OCI-LY7 (cell line): Measurements from ENCODE around the gene UMAD1. TPM values are rescaled to one million over a fixed set of nuclear protein-coding genes. Genes with fewer than 3 reads are reported as not detected.

ENCODE experiments used
- BruUV-seq: library from RNA; stranded (reverse); fragments of 400-500 nt; replicated peaks from 2 replicates; lab custom pipeline; 2021; lab: Mats Ljungman, UMichigan
- CTCF ChIA-PET: fragments of 300-600 bp; sonication (Branson Sonifier 250); formaldehyde crosslinking; loops from one replicate; lab custom pipeline; 2022; ENCODE audit warnings: antibody characterized with exemption; ENCODE audit not compliant: unreplicated experiment; lab: Charles Lee
- POLR2A ChIA-PET: fragments of 300-600 bp; sonication (Branson Sonifier 250); formaldehyde crosslinking; loops from one replicate; lab custom pipeline; 2022; ENCODE audit warnings: antibody characterized with exemption; lab: Charles Lee
- DNase-seq: peaks from one replicate; pipeline ENCODE4 v3.0.0-alpha.2; 2015; ENCODE audit warnings: low spot score
- H2AFZ ChIP-seq: fragments of 200-600 bp; sonication (generic), shearing (Covaris generic); 2 replicates; pipeline ENCODE4 v1.6.1; 2014; ENCODE audit warnings: mild to moderate bottlenecking, antibody characterized with exemption, low read length, moderate library complexity
- H3K27ac ChIP-seq: fragments of 200-600 bp; sonication (generic); 2 replicates; pipeline ENCODE4 v1.5.1; 2014; ENCODE audit warnings: mixed run types, low read depth, mild to moderate bottlenecking, moderate library complexity, low read length, inconsistent platforms; ENCODE audit not compliant: poor library complexity, severe bottlenecking
- H3K36me3 ChIP-seq: fragments of 200-600 bp; sonication (generic); 2 replicates; pipeline ENCODE4 v1.6.1; 2014; ENCODE audit warnings: mild to moderate bottlenecking, antibody characterized with exemption, low read length, moderate library complexity, mixed read lengths; ENCODE audit not compliant: insufficient read depth
- H3K4me1 ChIP-seq: fragments of 200-600 bp; sonication (generic); 2 replicates; pipeline ENCODE4 v1.5.1; 2014; ENCODE audit warnings: mild to moderate bottlenecking, low read length; ENCODE audit not compliant: insufficient read depth, poor library complexity, severe bottlenecking
- H3K4me2 ChIP-seq: fragments of 200-600 bp; sonication (generic); 2 replicates; pipeline ENCODE4 v1.6.1; 2014; ENCODE audit warnings: mild to moderate bottlenecking, low read length
- H3K4me3 ChIP-seq: fragments of 200-600 bp; sonication (generic); 2 replicates; pipeline ENCODE4 v1.5.1; 2014; ENCODE audit warnings: mild to moderate bottlenecking, low read depth, low read length; ENCODE audit not compliant: poor library complexity, severe bottlenecking
- H3K79me2 ChIP-seq: fragments of 200-600 bp; sonication (generic); 2 replicates; pipeline ENCODE4 v1.6.1; 2016; ENCODE audit warnings: low read depth, mild to moderate bottlenecking, low read length, moderate library complexity, mixed read lengths; ENCODE audit not compliant: insufficient read depth
- H3K9me2 ChIP-seq: fragments of 200-600 bp; sonication (generic); 2 replicates; pipeline ENCODE4 v1.6.1; 2016; ENCODE audit warnings: mild to moderate bottlenecking, low read length, mixed read lengths; ENCODE audit not compliant: insufficient read depth
- H3K9me3 ChIP-seq: fragments of 200-600 bp; sonication (generic); 2 replicates; pipeline ENCODE4 v1.6.1; 2014; ENCODE audit warnings: mild to moderate bottlenecking, mixed run types, low read length, mixed read lengths
- H4K20me1 ChIP-seq: fragments of 200-600 bp; sonication (generic); 2 replicates; pipeline ENCODE4 v1.6.1; 2014; ENCODE audit warnings: mild to moderate bottlenecking, antibody characterized with exemption, low read length, moderate library complexity, mixed read lengths; ENCODE audit not compliant: insufficient read depth
- CTCF ChIP-seq: fragments of 200-600 bp; sonication (generic); conservative IDR thresholded peaks from 2 replicates; pipeline ENCODE4 v1.5.1; 2014; ENCODE audit warnings: mild to moderate bottlenecking, antibody characterized with exemption, low read length, moderate library complexity, mixed read lengths
- EZH2phosphoT487 ChIP-seq: fragments of 200-600 bp; sonication (generic); IDR thresholded peaks from 2 replicates; pipeline ENCODE4 v1.6.1; 2018; ENCODE audit warnings: low read depth, borderline replicate concordance, mild to moderate bottlenecking, mixed run types, antibody characterized with exemption, low read length, moderate library complexity, mixed read lengths
- intact Hi-C: fragments of 100-400 bp; cut with micrococcal nuclease; formaldehyde crosslinking; loops from one replicate; pipeline ENCODE4 v1.10.0; 2022; ENCODE audit not compliant: unreplicated experiment
- total RNA-seq, 2 experiments: library from RNA; depleted of rRNA in 1 of 2; stranded (reverse); fragments of >200 nt in 1 of 2; shearing (Covaris generic) in 1 of 2; gene quantifications; 2 replicates each; pipeline ENCODE4 v1.2.3, GENCODE V29; 2014 to 2022

Gene UMAD1
- total RNA-seq, 2 experiments from 2014 or later = 8.7 to 15.2 TPM

GRCh38 chr7:7732621-7733281, 92.2 kb downstream of the UMAD1 start:
- POLR2A ChIA-PET = interaction anchor here (1.5 kb wide), 1 partner anchor 24 kb away, joined by 3 read pairs; no protein-coding TSS in a partner anchor
- Histone ChIP-seq H2AFZ (no peak overlapping the region), H3K4me2 (no peak overlapping the region), H3K79me2 (no peaks in the 10 kb centered on the region), H3K27ac (no peak overlapping the region), H3K9me3 (no peaks in the 10 kb centered on the region), H3K4me3 (no peak overlapping the region), H3K9me2 (0 out of 2 replicates have a peak, but pooled peaks cover 2% of the 10 kb centered on the region), H3K4me1 (no peaks in the 10 kb centered on the region), H3K36me3 (no peaks in the 10 kb centered on the region), H4K20me1 (no peaks in the 10 kb centered on the region)
- TF ChIP-seq EZH2phosphoT487 = no peak
- TF ChIP-seq CTCF = no peak
- CTCF ChIA-PET = no interaction called here
- BruUV-seq = no TSS peak
- intact Hi-C loops = no loop called here
- no peak for DNase-seq

- no peaks in the 10 kb centered on the region for H3K79me2 ChIP-seq
- no peak overlapping the region for H3K4me3 ChIP-seq
- DNase-seq = no peak
- CTCF ChIA-PET = no interaction called here
- intact Hi-C loops = no loop called here
- no peaks in the 10 kb centered on the region for H3K4me1 ChIP-seq
- POLR2A ChIA-PET = interaction anchor here (0.6 kb wide), 1 partner anchor 1044 kb away, joined by 3 read pairs; no protein-coding TSS in a partner anchor
- no peaks in the 10 kb centered on the region for H4K20me1 ChIP-seq
- no peak for TF ChIP-seq EZH2phosphoT487
- TF ChIP-seq CTCF = no peak
- no peak overlapping the region for H2AFZ ChIP-seq
- no peaks in the 10 kb centered on the region for H3K36me3 ChIP-seq
- BruUV-seq = no TSS peak
- H3K9me2 ChIP-seq = 0 out of 2 replicates have a peak, but pooled peaks cover 3% of the 10 kb centered on the region
- no peak overlapping the region for H3K4me2 ChIP-seq
- H3K9me3 ChIP-seq = no peaks in the 10 kb centered on the region
- H3K27ac ChIP-seq = no peak overlapping the region
These were observed 96.1 kb downstream of the UMAD1 start for GRCh38 chr7:7736671-7737070.

- Histone ChIP-seq H2AFZ (no peak overlapping the region), H4K20me1 (no peaks in the 10 kb centered on the region), H3K4me1 (no peaks in the 10 kb centered on the region), H3K79me2 (no peaks in the 10 kb centered on the region), H3K9me3 (no peaks in the 10 kb centered on the region), H3K4me2 (no peak overlapping the region), H3K36me3 (no peaks in the 10 kb centered on the region), H3K4me3 (no peak overlapping the region), H3K27ac (no peak overlapping the region), H3K9me2 (0 out of 2 replicates have a peak, but pooled peaks cover 3% of the 10 kb centered on the region)
- no TSS peak for BruUV-seq
- TF ChIP-seq EZH2phosphoT487 (no peak), CTCF (no peak)
- ChIA-PET POLR2A (interaction anchor here (1.8 kb wide), 1 partner anchor 45 kb away, joined by 4 read pairs; no protein-coding TSS in a partner anchor), CTCF (no interaction called here)
- DNase-seq = no peak
- intact Hi-C loops = no loop called here
These were observed 97.1 kb downstream of the UMAD1 start for GRCh38 chr7:7737674-7738073.
